TTC549 (cell line): Measurements from ENCODE around the gene CRISP2.

Experiments used
- FAIRE-seq: peaks from 2 replicates; lab custom pipeline; 2012; peaks lifted over from hg19 to GRCh38; lab: Jason Lieb, UNC

The CRISP2 gene

DNA sequence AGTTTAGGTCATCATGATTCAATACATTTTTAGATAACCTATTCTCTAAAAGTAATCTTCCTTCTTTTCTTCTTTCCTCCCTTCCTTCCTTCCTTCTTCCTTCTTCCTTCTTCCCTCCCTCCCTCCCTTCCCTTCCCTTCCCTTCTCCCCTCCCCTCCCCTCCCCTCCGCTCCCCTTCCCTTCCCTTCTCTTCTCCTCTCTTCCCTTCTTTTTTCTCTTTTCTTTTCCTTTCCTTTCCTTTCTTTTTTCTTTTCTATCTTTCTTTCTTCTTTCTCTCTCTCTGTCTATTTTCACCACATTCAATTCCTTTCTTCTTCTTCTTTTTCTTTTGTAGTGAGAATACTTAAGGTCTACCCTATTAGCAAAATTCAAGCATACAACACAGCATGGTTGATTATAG is 59.4 kb downstream of the CRISP2 start:
- FAIRE-seq, result no peak

DNA sequence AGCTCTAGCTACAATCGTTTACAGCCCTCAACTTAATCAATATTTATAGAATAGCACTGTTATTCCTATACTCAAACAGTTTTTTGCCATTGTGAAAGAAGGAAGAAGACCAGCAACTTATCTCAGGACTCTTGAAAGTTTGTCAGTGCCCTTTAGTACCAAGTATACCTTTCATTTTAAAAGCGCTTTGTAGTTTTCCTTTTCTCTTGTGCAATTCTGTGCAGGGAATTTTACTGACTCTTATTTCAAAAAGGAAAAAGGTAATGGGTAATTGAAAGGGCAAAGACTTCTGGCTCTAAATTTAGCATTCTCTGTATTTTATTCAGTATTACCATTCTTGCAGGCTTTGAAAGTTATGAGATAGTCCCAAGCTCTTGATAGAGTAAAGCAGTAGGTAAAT is 59.9 kb downstream of the CRISP2 start:
- no peak for FAIRE-seq

DNA sequence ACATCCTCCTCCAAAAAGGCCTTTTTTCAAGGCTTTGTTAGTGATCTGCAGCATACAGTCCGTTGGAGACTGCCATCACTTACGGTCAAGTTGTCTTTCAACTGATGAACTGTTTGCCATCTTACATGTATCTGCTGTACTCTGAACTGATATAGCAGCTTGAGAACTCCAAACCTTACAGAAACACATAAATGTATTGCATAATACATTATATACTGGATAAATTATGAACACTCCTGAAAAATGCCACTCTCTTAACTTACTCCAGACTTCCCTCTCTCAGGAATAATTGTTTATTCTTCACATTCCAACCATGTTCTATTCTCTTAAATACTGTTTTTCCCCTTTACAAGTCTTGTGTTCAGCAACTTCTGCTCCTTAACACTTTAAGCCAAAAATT is 62.1 kb downstream of the CRISP2 start:
- FAIRE-seq, result no peak

DNA sequence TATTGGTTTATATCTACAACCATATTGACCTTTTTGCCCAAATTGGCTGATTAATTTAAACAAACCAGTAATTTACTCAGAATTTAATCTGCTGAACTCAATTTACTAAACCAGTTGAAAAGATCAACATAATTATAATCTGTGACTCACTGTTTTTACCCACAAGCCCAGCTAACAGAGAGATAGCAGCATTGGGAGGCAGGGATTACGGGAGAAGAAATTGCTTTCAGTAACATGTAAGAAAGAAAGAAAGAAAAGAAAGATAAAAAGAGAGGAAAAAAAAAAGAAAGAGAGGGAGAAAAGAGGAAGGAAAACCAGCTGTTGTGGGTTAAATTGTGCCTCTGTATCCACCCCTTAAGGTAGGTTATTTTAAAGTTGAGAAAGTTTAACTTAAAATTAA is 63.4 kb downstream of the CRISP2 start:
- no peak for FAIRE-seq

DNA sequence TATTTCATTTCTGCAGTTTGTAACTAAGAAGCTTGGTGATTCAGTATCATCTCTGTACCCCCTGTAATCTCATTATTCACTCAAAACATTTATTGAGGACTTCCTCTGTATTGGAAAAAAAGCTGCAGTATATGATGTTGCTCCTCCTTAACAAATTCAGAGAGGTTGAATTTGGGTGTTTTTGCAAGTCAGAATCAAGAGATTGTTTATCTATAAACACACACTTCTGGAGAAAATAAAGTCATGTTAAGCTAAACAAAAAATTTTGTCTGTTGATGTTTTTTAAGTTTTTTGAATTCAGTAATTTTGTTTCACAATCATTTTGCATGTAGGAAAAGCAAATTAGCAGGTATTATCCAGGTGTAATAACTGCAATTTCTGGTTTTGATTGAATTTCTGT is 65.3 kb downstream of the CRISP2 start:
- no peak for FAIRE-seq

DNA sequence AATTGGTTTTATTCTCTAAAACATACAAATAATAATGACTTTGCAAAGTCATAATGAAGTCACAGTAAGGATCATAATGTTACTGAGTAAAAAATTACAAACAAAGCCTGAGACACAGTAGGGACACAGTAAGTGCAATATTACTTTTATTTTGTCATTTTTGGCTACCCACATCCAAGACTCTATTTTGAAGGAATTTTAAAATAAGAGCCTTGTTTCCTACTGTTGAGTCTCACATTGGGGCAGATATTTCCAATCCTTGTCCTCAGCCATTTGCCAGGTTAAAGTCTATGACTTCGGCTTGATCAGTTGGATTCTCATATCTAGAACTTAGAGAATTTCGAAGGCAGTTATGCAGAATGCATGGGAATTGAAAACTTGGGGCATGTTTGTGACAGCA is 65.9 kb downstream of the CRISP2 start:
- no peak for FAIRE-seq

DNA sequence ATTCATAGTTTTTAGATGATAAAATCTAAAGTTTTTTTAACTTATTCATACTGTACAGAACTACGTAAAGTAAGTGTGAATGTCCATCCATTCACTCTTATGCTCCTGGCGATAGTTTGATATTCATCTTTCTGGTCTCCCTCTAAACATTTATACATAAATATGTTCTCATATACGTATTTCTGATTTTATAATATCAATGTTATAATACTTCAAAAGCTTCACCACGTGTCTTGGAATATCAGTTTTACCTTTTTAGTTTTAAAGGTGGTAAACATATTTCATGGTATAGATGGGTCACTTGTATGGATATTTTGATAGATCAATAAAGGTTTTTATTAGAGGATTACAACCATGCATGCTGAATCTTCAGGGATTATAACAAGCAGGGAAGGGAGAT is 66.4 kb downstream of the CRISP2 start:
- no peak for FAIRE-seq

DNA sequence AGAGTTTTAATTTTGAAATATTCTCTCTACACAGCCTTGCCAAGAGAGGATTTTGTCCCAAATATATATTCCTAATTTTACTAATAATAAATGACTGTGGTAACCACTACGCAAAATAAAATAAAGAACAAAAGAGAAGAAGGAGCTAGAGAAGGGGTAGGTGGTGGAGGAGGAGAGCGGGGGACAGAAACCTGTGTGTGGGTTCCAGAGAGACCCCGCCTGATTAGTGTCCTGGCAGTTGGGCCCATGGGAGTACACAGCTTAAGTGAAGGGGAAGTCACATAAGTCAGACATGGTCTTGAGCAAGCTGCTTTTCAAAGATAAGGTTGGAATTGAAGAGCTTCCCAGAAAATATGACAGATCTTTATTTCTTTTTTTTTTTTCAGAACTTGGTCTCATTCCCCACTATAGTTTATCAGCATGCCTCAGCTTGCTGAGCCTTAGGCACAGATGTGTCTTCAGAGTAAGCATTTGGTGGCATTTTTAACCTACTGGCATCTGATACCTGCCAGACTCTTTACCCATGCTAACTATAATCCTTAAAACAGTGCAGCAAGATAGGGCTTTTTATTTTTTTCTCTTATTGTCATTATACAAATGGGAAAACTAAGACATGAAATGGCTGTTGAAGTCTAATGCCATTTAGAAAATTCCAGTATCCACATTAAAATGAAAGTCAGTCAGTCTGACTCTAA is 67.1 kb downstream of the CRISP2 start:
- no peak for FAIRE-seq

DNA sequence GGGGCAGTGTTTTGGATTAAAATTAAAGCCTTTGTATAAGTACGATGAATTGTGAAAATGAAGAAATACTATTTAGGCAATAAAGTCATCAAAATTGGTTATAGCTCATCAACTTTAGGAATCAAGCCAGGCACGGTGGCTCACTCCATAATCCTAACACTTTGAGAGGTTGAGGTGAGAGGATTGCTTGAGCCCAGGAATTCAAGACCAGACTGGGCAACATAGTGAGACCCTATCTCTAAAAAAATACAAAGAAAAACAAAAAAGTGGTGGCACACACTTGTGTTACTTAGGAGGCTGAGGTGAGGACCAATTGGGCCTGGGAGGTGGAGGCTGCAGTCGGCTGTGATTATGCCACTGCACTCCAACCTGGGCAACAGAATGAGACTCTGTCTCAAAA is 68.2 kb downstream of the CRISP2 start:
- FAIRE-seq, result no peak
